GOT3 (cell line): Measurements from ENCODE around the gene SORCS2.

Experiments
- DNase-seq: peaks from one replicate; lab custom pipeline; 2025; ENCODE audit warnings: mixed read lengths; lab: John Stamatoyannopoulos, UW

SORCS2 gene

GRCh38 chr4:7393601-7394575, 201.6 kb downstream of the SORCS2 start:
- DNase-seq: no peak

GRCh38 chr4:7394681-7395451, 202.5 kb downstream of the SORCS2 start:
- DNase-seq: no peak

GRCh38 chr4:7395645-7396044, 203.3 kb downstream of the SORCS2 start:
- no peak for DNase-seq

- no peak for DNase-seq
Measured at GRCh38 chr4:7396186-7396910, 204.0 kb downstream of the SORCS2 start.

- DNase-seq: no peak
Measured at GRCh38 chr4:7397206-7398103, 205.1 kb downstream of the SORCS2 start.

GRCh38 chr4:7398104-7398423, 205.7 kb downstream of the SORCS2 start:
- no peak for DNase-seq

GRCh38 chr4:7398788-7399439, 206.6 kb downstream of the SORCS2 start:
- no peak for DNase-seq

- no peak for DNase-seq
Measured at GRCh38 chr4:7399440-7400234, 207.3 kb downstream of the SORCS2 start.

- DNase-seq: no peak
Measured at GRCh38 chr4:7400671-7401298, 208.4 kb downstream of the SORCS2 start.

- DNase-seq: no peak
Measured at GRCh38 chr4:7402526-7402925, 210.2 kb downstream of the SORCS2 start.

GRCh38 chr4:7403001-7403400, 210.7 kb downstream of the SORCS2 start:
- DNase-seq: no peak

- no peak for DNase-seq
Measured at GRCh38 chr4:7408166-7408565, 215.8 kb downstream of the SORCS2 start.

- DNase-seq: no peak
Measured at GRCh38 chr4:7410446-7410845, 218.1 kb downstream of the SORCS2 start.

GRCh38 chr4:7411491-7411890, 219.2 kb downstream of the SORCS2 start:
- no peak for DNase-seq

GRCh38 chr4:7411896-7412553, 219.7 kb downstream of the SORCS2 start:
- DNase-seq: no peak

GRCh38 chr4:7412554-7412912, 220.2 kb downstream of the SORCS2 start:
- DNase-seq: no peak

GRCh38 chr4:7414046-7414445, 221.7 kb downstream of the SORCS2 start:
- no peak for DNase-seq

GRCh38 chr4:7414736-7415510, 222.6 kb downstream of the SORCS2 start:
- DNase-seq: no peak
